DND-41 (cell line): ENCODE measurements around the gene HOXA5.

ENCODE experiments used
- ATAC-seq: fragments of 200-7000 bp; cut with Tn5 transposase; 3 replicates; pipeline ENCODE4 v1.9.1; 2021; ENCODE audit warnings: low read depth; ENCODE audit not compliant: insufficient read depth
- DNase-seq: peaks from one replicate; pipeline ENCODE4 v3.0.0-alpha.2; 2020
- H2AFZ ChIP-seq: 2 replicates; pipeline ENCODE4 v1.6.0; 2012; ENCODE audit warnings: low read depth, low read length
- H3K27ac ChIP-seq: 2 replicates; pipeline ENCODE4 v1.5.1; 2012; ENCODE audit warnings: low read length, inconsistent platforms
- H3K27me3 ChIP-seq: fragments of 200-600 bp; sonication (generic); 2 replicates; pipeline ENCODE4 v1.6.0; 2012; ENCODE audit warnings: low read length, mild to moderate bottlenecking, inconsistent platforms; ENCODE audit not compliant: insufficient read depth, poor library complexity
- H3K36me3 ChIP-seq: 2 replicates; pipeline ENCODE4 v1.5.1; 2012; ENCODE audit warnings: low read length, inconsistent platforms; ENCODE audit not compliant: insufficient read depth
- H3K4me1 ChIP-seq: 2 replicates; pipeline ENCODE4 v1.5.1; 2012; ENCODE audit warnings: mild to moderate bottlenecking, low read length; ENCODE audit not compliant: insufficient read depth
- H3K4me2 ChIP-seq: 2 replicates; pipeline ENCODE4 v1.6.0; 2012; ENCODE audit warnings: mild to moderate bottlenecking, moderate library complexity, low read length, inconsistent platforms; ENCODE audit not compliant: insufficient read depth
- H3K4me3 ChIP-seq, 2 experiments: fragments of 200-600 bp in 1 of 2; shearing (Covaris generic) in 1 of 2; 2 replicates each; pipeline ENCODE4 v1.5.1; 2012 to 2016; ENCODE audit warnings: inconsistent platforms in 2 of 2, low read length in 2 of 2, mild to moderate bottlenecking in 2 of 2, low read depth in 1 of 2, moderate library complexity in 1 of 2
- H3K79me2 ChIP-seq: 2 replicates; pipeline ENCODE4 v1.6.0; 2012; ENCODE audit warnings: low read length, inconsistent platforms; ENCODE audit not compliant: insufficient read depth
- H3K9ac ChIP-seq: 2 replicates; pipeline ENCODE4 v1.6.0; 2012; ENCODE audit warnings: low read depth, mild to moderate bottlenecking, inconsistent platforms, low read length, moderate library complexity
- H3K9me3 ChIP-seq: 2 replicates; pipeline ENCODE4 v1.5.1; 2012; ENCODE audit warnings: low read length, moderate library complexity, mild to moderate bottlenecking, inconsistent platforms; ENCODE audit not compliant: insufficient read depth, severe bottlenecking
- H4K20me1 ChIP-seq: 2 replicates; pipeline ENCODE4 v1.6.0; 2012; ENCODE audit warnings: low read length; ENCODE audit not compliant: insufficient read depth
- EZH2 ChIP-seq: IDR thresholded peaks from 3 replicates; pipeline ENCODE4 v1.6.1; 2012; ENCODE audit warnings: borderline replicate concordance, low read depth, mild to moderate bottlenecking, moderate library complexity, low read length, inconsistent platforms; ENCODE audit not compliant: severe bottlenecking
- TF ChIP-seq, protein P1 (sequence below): IDR thresholded peaks from 2 replicates; pipeline ENCODE4 v1.5.1; 2012; ENCODE audit warnings: borderline replicate concordance, low read length, moderate library complexity, mild to moderate bottlenecking; ENCODE audit not compliant: poor library complexity, severe bottlenecking; ENCODE audit errors: extremely low read depth

HOXA5 gene

GRCh38 chr7:27111751-27112277 lies 31.7 kb downstream of the HOXA5 start:
- Histone ChIP-seq H2AFZ (no peak overlapping the region), H3K4me3 (no peak overlapping the region), H4K20me1 (no peaks in the 10 kb centered on the region), H3K27ac (no peak overlapping the region), H3K79me2 (no peaks in the 10 kb centered on the region), H3K4me1 (no peaks in the 10 kb centered on the region), H3K9me3 (no peaks in the 10 kb centered on the region), H3K27me3 (no peaks in the 10 kb centered on the region), H3K4me2 (no peak overlapping the region), H3K9ac (no peak overlapping the region), H3K36me3 (no peaks in the 10 kb centered on the region)
- TF ChIP-seq, protein P1, sequence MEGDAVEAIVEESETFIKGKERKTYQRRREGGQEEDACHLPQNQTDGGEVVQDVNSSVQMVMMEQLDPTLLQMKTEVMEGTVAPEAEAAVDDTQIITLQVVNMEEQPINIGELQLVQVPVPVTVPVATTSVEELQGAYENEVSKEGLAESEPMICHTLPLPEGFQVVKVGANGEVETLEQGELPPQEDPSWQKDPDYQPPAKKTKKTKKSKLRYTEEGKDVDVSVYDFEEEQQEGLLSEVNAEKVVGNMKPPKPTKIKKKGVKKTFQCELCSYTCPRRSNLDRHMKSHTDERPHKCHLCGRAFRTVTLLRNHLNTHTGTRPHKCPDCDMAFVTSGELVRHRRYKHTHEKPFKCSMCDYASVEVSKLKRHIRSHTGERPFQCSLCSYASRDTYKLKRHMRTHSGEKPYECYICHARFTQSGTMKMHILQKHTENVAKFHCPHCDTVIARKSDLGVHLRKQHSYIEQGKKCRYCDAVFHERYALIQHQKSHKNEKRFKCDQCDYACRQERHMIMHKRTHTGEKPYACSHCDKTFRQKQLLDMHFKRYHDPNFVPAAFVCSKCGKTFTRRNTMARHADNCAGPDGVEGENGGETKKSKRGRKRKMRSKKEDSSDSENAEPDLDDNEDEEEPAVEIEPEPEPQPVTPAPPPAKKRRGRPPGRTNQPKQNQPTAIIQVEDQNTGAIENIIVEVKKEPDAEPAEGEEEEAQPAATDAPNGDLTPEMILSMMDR: no peak
- ATAC-seq: no peak
- DNase-seq: no peak

DNA sequence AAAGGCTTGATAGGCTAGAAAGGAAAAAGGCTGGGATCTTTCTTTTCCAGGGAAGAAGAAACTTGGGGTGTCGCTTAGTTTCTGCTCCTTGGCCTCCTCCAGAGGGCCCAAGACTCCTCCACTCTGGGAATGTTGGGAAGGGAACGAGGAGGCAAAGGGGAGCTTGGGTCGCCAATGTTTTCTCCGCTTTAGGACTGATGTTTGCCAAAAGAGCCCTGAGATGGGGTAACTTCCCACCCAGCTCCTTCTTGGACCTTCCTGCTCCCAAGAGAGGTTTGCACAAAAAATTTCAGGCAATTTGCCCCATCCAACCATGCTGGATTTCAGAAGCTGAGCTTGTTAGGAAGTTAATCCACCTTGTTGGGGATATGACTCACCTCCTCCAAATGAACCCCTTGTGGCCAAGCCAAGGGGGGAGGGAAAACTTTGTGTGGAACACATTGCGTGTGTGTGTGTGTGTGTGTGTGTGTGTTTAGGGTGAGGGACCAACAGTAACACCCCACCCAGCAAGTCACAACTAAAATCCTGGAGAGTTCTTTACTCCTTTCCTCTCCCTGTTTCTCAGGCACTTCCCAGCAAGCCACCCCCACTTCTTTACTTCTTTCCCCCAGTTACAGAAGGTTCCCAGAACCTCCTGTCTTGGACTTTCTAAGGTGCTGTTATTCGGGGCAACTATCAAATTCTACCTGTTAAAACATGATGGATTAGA lies 32.3 kb downstream of the HOXA5 start:
- no peaks in the 10 kb centered on the region for H3K79me2 ChIP-seq
- H3K4me3 ChIP-seq: no peak overlapping the region
- H3K4me1 ChIP-seq: no peaks in the 10 kb centered on the region
- H3K4me2 ChIP-seq: no peak overlapping the region
- no peaks in the 10 kb centered on the region for H3K36me3 ChIP-seq
- ATAC-seq (no peak), DNase-seq (no peak)
- H3K9ac ChIP-seq: no peak overlapping the region
- no peaks in the 10 kb centered on the region for H3K27me3 ChIP-seq
- H4K20me1 ChIP-seq: no peaks in the 10 kb centered on the region
- no peak overlapping the region for H3K27ac ChIP-seq
- no peaks in the 10 kb centered on the region for H3K9me3 ChIP-seq
- TF ChIP-seq, protein P1: no peak
- TF ChIP-seq EZH2: no peak
- H2AFZ ChIP-seq: no peak overlapping the region

- Histone ChIP-seq H3K4me3 (no peak overlapping the region), H3K79me2 (no peaks in the 10 kb centered on the region), H4K20me1 (no peaks in the 10 kb centered on the region), H3K36me3 (no peaks in the 10 kb centered on the region), H2AFZ (no peak overlapping the region), H3K27ac (no peak overlapping the region), H3K9me3 (no peaks in the 10 kb centered on the region), H3K9ac (no peak overlapping the region), H3K4me2 (no peak overlapping the region), H3K4me1 (no peaks in the 10 kb centered on the region), H3K27me3 (no peaks in the 10 kb centered on the region)
- ATAC-seq (no peak), DNase-seq (no peak)
- TF ChIP-seq, protein P1: no peak
- TF ChIP-seq EZH2: no peak
Measured at GRCh38 chr7:27110186-27111031, 33.1 kb downstream of the HOXA5 start.
